SH-SY5Y (cell line): ENCODE results near the gene FAM20A.

Source experiments
- GATA2 ChIP-seq: IDR thresholded peaks from 2 replicates; pipeline ENCODE4 v1.6.1; 2011; ENCODE audit warnings: mild to moderate bottlenecking, low read depth, low read length
- GATA3 ChIP-seq: IDR thresholded peaks from 2 replicates; pipeline ENCODE4 v1.6.1; 2011; ENCODE audit warnings: low read depth, mild to moderate bottlenecking, low read length, moderate library complexity

DNA sequence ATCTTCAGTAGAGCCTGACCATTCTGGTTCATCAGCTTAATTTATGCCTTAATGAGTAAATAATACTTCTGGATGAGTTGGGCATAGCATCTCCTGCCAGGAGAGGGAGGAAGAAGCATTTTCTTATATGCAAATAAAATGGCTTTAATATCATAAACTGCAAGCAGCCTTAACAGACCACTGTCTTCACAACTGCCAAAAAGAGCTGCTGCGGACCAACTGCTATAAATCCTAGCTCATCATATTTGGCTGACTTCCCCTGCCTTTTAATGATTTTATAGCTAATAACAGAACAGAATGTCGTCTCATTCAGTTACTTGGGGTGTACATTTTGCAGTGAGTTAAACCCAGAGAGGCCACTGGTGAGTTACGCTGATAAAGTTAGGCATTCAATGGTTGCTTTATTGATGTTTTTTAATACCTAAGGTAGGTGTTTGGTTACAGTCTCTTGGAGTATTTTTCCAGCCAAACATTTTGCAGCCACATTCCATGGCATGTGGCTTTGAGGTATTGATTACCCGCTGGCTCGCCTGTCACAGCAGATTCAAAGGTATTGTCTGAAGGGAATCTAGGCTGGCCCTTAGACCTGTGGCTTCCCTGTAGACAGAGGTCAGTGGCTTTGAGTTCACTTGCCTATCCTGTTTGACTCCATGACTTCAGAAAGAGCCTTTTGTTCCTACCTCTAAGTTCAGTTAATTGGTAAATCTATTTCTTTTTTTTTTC, 16.4 kb downstream of the FAM20A start:
- no peak for TF ChIP-seq GATA2
- TF ChIP-seq GATA3, result no peak
